Measurements from ENCODE around the gene DAZAP2. TPM values are rescaled to one million over a fixed set of nuclear protein-coding genes. Genes with fewer than 3 reads are reported as not detected.
"Not testable (repeated sequence)": the region's sequence is repeated elsewhere in the genome, so short reads cannot be mapped to it uniquely, and the experiment has no call there.

The DAZAP2 gene
- total RNA-seq, 1 experiment from 2014 or later = 57.4 TPM

DNA sequence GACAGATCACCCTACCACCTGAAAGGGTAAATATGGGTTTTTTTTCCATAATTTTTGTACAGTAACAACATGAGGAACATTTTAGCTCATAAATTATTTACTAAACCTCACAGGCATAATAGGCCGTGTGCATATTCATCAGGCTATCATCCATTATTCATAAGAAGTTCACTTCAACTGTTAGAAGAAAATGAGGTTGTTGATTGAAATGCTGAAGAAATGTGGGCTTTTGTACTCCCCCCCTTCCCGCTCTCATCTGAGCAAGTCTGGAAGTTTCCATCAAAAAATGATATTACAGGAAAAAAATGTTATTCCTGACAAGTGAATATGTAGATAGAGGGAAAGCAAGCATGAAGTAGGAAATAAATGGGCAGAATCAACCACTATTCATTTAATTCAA is 12.9 kb upstream of the DAZAP2 start:
- no peaks in the 10 kb centered on the region for H4K20me1 ChIP-seq (ENCODE audit: low read length)
- no peaks in the 10 kb centered on the region for H3K79me2 ChIP-seq (ENCODE audit: low read length)
- no peaks in the 10 kb centered on the region for H3K27me3 ChIP-seq (ENCODE audit: low read length)
- no peak overlapping the region for H3K27ac ChIP-seq (ENCODE audit: low read length)
- H3K9me3 ChIP-seq (ENCODE audit: low read length) = no peaks in the 10 kb centered on the region
- H3K4me3 ChIP-seq (ENCODE audit: low read length) = no peak overlapping the region
- TF ChIP-seq EZH2 (IDR thresholded peaks at IDR 0.05; ENCODE audit: low read length, unreplicated experiment) = no peak
- TF ChIP-seq, protein P1, sequence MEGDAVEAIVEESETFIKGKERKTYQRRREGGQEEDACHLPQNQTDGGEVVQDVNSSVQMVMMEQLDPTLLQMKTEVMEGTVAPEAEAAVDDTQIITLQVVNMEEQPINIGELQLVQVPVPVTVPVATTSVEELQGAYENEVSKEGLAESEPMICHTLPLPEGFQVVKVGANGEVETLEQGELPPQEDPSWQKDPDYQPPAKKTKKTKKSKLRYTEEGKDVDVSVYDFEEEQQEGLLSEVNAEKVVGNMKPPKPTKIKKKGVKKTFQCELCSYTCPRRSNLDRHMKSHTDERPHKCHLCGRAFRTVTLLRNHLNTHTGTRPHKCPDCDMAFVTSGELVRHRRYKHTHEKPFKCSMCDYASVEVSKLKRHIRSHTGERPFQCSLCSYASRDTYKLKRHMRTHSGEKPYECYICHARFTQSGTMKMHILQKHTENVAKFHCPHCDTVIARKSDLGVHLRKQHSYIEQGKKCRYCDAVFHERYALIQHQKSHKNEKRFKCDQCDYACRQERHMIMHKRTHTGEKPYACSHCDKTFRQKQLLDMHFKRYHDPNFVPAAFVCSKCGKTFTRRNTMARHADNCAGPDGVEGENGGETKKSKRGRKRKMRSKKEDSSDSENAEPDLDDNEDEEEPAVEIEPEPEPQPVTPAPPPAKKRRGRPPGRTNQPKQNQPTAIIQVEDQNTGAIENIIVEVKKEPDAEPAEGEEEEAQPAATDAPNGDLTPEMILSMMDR (conservative IDR thresholded peaks at IDR 0.05; ENCODE audit: low read depth, low read length) = no peak
- TF ChIP-seq EZH2phosphoT487 (IDR thresholded peaks at IDR 0.05; ENCODE audit: borderline replicate concordance, low read length) = no peak
- H3K36me3 ChIP-seq (ENCODE audit: low read depth, low read length) = no peaks in the 10 kb centered on the region
- H2AFZ ChIP-seq (ENCODE audit: low read length) = no peak overlapping the region
- BruUV-seq (replicated peaks) = no TSS peak
- no peaks in the 10 kb centered on the region for H3F3A ChIP-seq (ENCODE audit: low read length, unreplicated experiment)
- intact Hi-C loops (cut with micrococcal nuclease) = no loop called here
- POLR2A ChIA-PET (ENCODE audit: unreplicated experiment) = no interaction called here
- no peak for DNase-seq
- no peak overlapping the region for H3K4me2 ChIP-seq (ENCODE audit: low read length)
- no peak for ATAC-seq
- CTCF ChIA-PET = no interaction called here
- H3K9ac ChIP-seq (ENCODE audit: low read length) = no peak overlapping the region
- no peaks in the 10 kb centered on the region for H3K4me1 ChIP-seq (ENCODE audit: insufficient read depth, low read length)
- H3K9me2 ChIP-seq (replicated peaks; ENCODE audit: low read length) = no peaks in the 10 kb centered on the region

DNA sequence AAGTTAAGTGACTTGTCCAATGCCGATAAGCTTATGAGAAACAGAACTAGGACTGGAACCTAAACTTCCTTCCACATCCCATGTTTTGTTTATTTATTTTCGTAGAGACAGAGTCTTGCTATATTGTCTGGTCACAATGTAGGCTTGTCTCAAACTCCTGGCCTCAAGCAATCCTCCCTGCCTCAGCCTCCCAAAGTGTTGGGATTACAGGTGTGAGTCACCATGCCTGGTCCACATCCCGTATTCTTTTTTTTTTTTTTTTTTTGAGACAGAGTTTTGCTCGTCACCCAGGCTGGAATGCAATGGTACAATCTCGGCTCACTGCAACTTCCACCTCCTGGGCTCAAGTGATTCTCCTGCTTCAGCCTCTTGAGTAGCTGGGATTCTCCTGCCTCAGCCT is 11.5 kb upstream of the DAZAP2 start:
- H3K9ac ChIP-seq (ENCODE audit: low read length); H3K27me3 ChIP-seq (ENCODE audit: low read length); DNase-seq; H2AFZ ChIP-seq (ENCODE audit: low read length); H4K20me1 ChIP-seq (ENCODE audit: low read length); POLR2A ChIA-PET (ENCODE audit: unreplicated experiment); ATAC-seq; H3K9me3 ChIP-seq (ENCODE audit: low read length); H3K79me2 ChIP-seq (ENCODE audit: low read length); H3K4me2 ChIP-seq (ENCODE audit: low read length); H3K4me1 ChIP-seq (ENCODE audit: insufficient read depth, low read length); intact Hi-C loops (cut with micrococcal nuclease); H3K36me3 ChIP-seq (ENCODE audit: low read depth, low read length); H3K4me3 ChIP-seq (ENCODE audit: low read length); H3K9me2 ChIP-seq (replicated peaks; ENCODE audit: low read length); H3F3A ChIP-seq (ENCODE audit: low read length, unreplicated experiment); BruUV-seq (replicated peaks); H3K27ac ChIP-seq (ENCODE audit: low read length): not testable (repeated sequence)
- CTCF ChIA-PET = interaction anchor here (0.8 kb wide), 1 partner anchor 9 kb away, joined by 7 read pairs; no protein-coding TSS in a partner anchor

DNA sequence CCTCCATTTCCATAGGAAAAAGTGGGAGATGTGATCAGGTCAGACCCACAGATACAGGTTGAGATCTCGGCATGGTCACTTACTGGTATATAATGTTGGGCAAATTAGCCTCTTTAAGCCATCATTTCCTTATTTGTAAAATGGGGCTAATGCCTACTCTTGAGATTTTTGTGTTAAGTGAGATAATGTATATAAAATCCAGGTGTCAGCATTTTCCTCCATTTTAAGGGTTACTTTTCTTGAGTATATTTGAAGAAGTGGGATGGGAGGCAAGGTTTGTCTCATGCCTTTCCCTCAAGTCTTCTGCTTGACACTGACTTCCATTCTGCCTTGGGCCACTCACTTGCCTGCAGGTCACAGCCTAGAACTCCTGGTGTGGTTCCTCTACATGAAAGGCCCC is 10.7 kb upstream of the DAZAP2 start:
- no peak overlapping the region for H3K27ac ChIP-seq (ENCODE audit: low read length)
- DNase-seq (no peak), ATAC-seq (no peak)
- no peaks in the 10 kb centered on the region for H3K9me3 ChIP-seq (ENCODE audit: low read length)
- H3F3A ChIP-seq (ENCODE audit: low read length, unreplicated experiment) = no peaks in the 10 kb centered on the region
- H2AFZ ChIP-seq (ENCODE audit: low read length) = no peak overlapping the region
- no peaks in the 10 kb centered on the region for H4K20me1 ChIP-seq (ENCODE audit: low read length)
- BruUV-seq (replicated peaks) = no TSS peak
- no peaks in the 10 kb centered on the region for H3K27me3 ChIP-seq (ENCODE audit: low read length)
- TF ChIP-seq EZH2phosphoT487 (IDR thresholded peaks at IDR 0.05; ENCODE audit: borderline replicate concordance, low read length) (no peak), EZH2 (IDR thresholded peaks at IDR 0.05; ENCODE audit: low read length, unreplicated experiment) (no peak)
- TF ChIP-seq, protein P1 (conservative IDR thresholded peaks at IDR 0.05; ENCODE audit: low read depth, low read length) = no peak
- intact Hi-C loops (cut with micrococcal nuclease) = no loop called here
- ChIA-PET CTCF (no interaction called here), POLR2A (ENCODE audit: unreplicated experiment) (no interaction called here)
- no peak overlapping the region for H3K4me2 ChIP-seq (ENCODE audit: low read length)
- H3K9me2 ChIP-seq (replicated peaks; ENCODE audit: low read length) = no peaks in the 10 kb centered on the region
- H3K9ac ChIP-seq (ENCODE audit: low read length) = no peak overlapping the region
- no peaks in the 10 kb centered on the region for H3K79me2 ChIP-seq (ENCODE audit: low read length)
- no peaks in the 10 kb centered on the region for H3K4me1 ChIP-seq (ENCODE audit: insufficient read depth, low read length)
- H3K4me3 ChIP-seq (ENCODE audit: low read length) = no peak overlapping the region
- H3K36me3 ChIP-seq (ENCODE audit: low read depth, low read length) = no peaks in the 10 kb centered on the region

Data from PC-3 (cell line).